Measurements from ENCODE around the gene ELOB. TPM values are rescaled to one million over a fixed set of nuclear protein-coding genes. Genes with fewer than 3 reads are reported as not detected.

Gene ELOB
- total and polyA plus RNA-seq, 2 of the 8 experiments (the other 6 are each of a cell fraction or from before 2014, with no cell fraction given), result 237 to 1,357 TPM

DNA sequence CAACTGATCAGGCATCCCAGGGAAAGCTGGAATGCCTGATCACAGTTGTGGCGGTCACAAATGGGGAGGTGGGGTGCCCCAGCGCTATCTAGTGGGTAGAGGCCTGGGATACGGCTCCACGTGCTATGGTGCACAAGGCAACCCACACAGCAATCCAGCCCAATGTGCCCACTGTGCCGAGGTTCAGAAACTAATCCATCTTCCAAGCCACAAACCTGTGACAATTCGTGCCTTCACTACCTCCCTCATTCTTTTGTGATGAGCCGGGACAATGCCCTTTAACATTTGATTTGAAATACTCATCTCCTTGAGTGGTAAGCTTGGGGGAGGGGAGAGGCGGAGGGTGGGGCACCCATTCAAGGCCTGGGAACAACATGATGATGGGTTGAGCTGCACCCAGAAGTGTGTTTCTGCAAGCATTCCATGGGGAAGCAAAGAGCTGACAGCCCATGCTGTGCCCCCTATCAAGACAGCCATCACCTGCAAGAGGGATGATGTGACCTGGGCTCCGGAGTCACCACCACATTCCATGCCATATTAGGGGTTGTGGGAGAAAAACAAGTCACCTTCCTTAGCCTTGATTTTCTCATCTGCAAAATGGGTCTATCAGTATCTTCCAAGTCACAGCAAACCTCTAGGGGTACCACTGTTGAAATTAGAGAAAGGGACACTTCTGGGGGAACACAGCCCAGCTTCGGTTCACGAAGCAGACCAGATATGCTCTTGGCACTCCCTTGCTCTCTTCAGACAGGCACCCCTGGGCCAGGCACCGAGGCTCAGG, 3.7 kb downstream of the ELOB start:
- Histone ChIP-seq H3K9me3 (ENCODE audit: insufficient read depth in 2 of 2, low read depth in 1 of 2, low read length in 1 of 2) (no peaks in the 10 kb centered on the region), H3K79me1 (ENCODE audit: low read depth, low read length) (peaks cover 10% of the 10 kb centered on the region; the same call in 1 of the 2 replicates), H3K36me3 (ENCODE audit: control insufficient read depth in 2 of 4, insufficient read depth in 4 of 4, low read length in 3 of 4) (peaks cover 32 to 66% (median 44%) of the 10 kb centered on the region in 4 experiments), H3K56ac (replicated peaks; ENCODE audit: insufficient read length, low read depth, low read length) (no peak overlapping the region), H4K20me1 (replicated peaks in 1 of 2; ENCODE audit: control insufficient read depth in 1 of 2, insufficient read depth in 2 of 2, low read length in 2 of 2) (peaks cover 24 to 35% of the 10 kb centered on the region in 2 experiments), H2BK5ac (ENCODE audit: low read depth, low read length) (no peak overlapping the region), H4K91ac (replicated peaks; ENCODE audit: insufficient read length, low read length) (no peak overlapping the region), H2AK5ac (ENCODE audit: low read depth, low read length) (no peak overlapping the region), H4K5ac (ENCODE audit: insufficient read length, low read depth, low read length) (no peak overlapping the region), H3K79me2 (ENCODE audit: control insufficient read depth in 1 of 2, insufficient read depth in 2 of 2, low read length in 2 of 2) (peaks cover 12 to 37% of the 10 kb centered on the region in 2 experiments), H4K8ac (ENCODE audit: extremely low read depth, insufficient read depth, low read length) (no peak overlapping the region), H3K23ac (ENCODE audit: insufficient read length) (no peak overlapping the region), H2BK15ac (ENCODE audit: low read length) (no peak overlapping the region), H3K14ac (ENCODE audit: insufficient read length) (no peak overlapping the region), H3K18ac (ENCODE audit: extremely low read depth, low read length) (no peak overlapping the region), H3K9ac (replicated peaks in 1 of 4; ENCODE audit: extremely low read depth in 1 of 4, low read depth in 3 of 4, low read length in 3 of 4) (no peak overlapping the region), H2BK120ac (replicated peaks; ENCODE audit: low read depth, low read length) (no peak overlapping the region), H3K4me1 (replicated peaks in 1 of 4; ENCODE audit: control insufficient read depth in 3 of 4, insufficient read depth in 4 of 4, low read length in 3 of 4) (peaks cover 0 to 3% (median 2%) of the 10 kb centered on the region in 4 experiments; a peak in 6 of 7 replicates), H2BK12ac (ENCODE audit: low read depth, low read length) (no peak overlapping the region), H3K4ac (replicated peaks; ENCODE audit: insufficient read length, low read depth, low read length) (no peak overlapping the region), H3K27me3 (replicated peaks in 1 of 4; ENCODE audit: control insufficient read depth in 3 of 4, extremely low read depth in 1 of 4, insufficient read depth in 3 of 4, low read length in 3 of 4) (no peaks in the 10 kb centered on the region), H3K4me2 (ENCODE audit: insufficient read depth in 1 of 2, low read depth in 2 of 2, low read length in 2 of 2) (no peak overlapping the region), H2BK20ac (ENCODE audit: low read length) (no peak overlapping the region), H3K23me2 (ENCODE audit: low read depth, low read length) (peaks cover 10% of the 10 kb centered on the region; the same call in 1 of the 2 replicates), H2AFZ (ENCODE audit: low read length) (no peak overlapping the region), H3K27ac (ENCODE audit: low read depth, low read length) (no peak overlapping the region), H3K4me3 (ENCODE audit: extremely low read depth in 1 of 4, insufficient read depth in 2 of 4, low read depth in 3 of 4, low read length in 4 of 4) (no peak overlapping the region)
- POLR2A ChIA-PET (ENCODE audit: partially characterized antibody), result interaction anchor here (0.6 to 9.5 kb wide), 10 partner anchors 10 to 714 kb away, joined by 3 to 180 read pairs (median 6); partner anchors contain the start of genes PRSS21 and SRRM2
- DNase-seq (ENCODE audit: low read depth in 1 of 2, low spot score in 2 of 2) (no peak), FAIRE-seq (no peak)
- CTCF ChIA-PET (ENCODE audit: partially characterized antibody), result interaction anchor here (0.9 to 1.9 kb wide), 5 partner anchors 15 to 154 kb away, joined by 3 to 5 read pairs (median 3); no protein-coding TSS in a partner anchor
- WGBS, 2 experiments (ENCODE audit: extremely low coverage in 1 of 2, insufficient coverage in 1 of 2, insufficient read length in 1 of 2, insufficient replicate concordance in 2 of 2, low coverage in 1 of 2, low lambda C conversion rate in 2 of 2, missing lambda C conversion rate in 1 of 2), result 80% methylated on average over 12 of the region's 12 CpGs; no CpG with 5 or more reads in 1 of the 2 experiments
- TF ChIP-seq SIRT6 (IDR thresholded peaks at IDR 0.05; ENCODE audit: low read length) (no peak), RAD21 (IDR thresholded peaks at IDR 0.05 in 1 of 2, conservative IDR thresholded peaks at IDR 0.05 in 1 of 2; ENCODE audit: low read depth in 2 of 2, low read length in 2 of 2) (no peak), HDAC2 (IDR thresholded peaks at IDR 0.05; ENCODE audit: borderline replicate concordance in 1 of 2, low read depth in 2 of 2, low read length in 2 of 2) (no peak), CBX5 (IDR thresholded peaks at IDR 0.05; ENCODE audit: low read depth, low read length) (no peak), CHD1 (IDR thresholded peaks at IDR 0.05; ENCODE audit: low read depth, low read length) (no peak), NANOG (IDR thresholded peaks at IDR 0.05; ENCODE audit: insufficient read depth, low read depth, low read length, poor library complexity, severe bottlenecking) (no peak), RNF2 (IDR thresholded peaks at IDR 0.05; ENCODE audit: borderline replicate concordance, low read depth, low read length, missing control alignments, poor library complexity, severe bottlenecking) (no peak), SRF (IDR thresholded peaks at IDR 0.05; ENCODE audit: low read depth, low read length) (peak; percentile 61; the same call in 1 of the 2 replicates), KDM1A (IDR thresholded peaks at IDR 0.05; ENCODE audit: borderline replicate concordance, low read length) (peak; percentile 56; the same call in 1 of the 2 replicates), BRCA1 (IDR thresholded peaks at IDR 0.05; ENCODE audit: low read depth, low read length) (no peak)
